HepG2 (cell line): ENCODE measurements around the gene SLC17A8. TPM values are rescaled to one million over a fixed set of nuclear protein-coding genes. Genes with fewer than 3 reads are reported as not detected.

Source experiments
- AGO2 ChIP-seq: fragments of 200-400 bp; formaldehyde crosslinking; optimal IDR thresholded peaks from 2 replicates; pipeline ENCODE3; 2017; ENCODE audit warnings: mild to moderate bottlenecking, low read depth, low read length, moderate library complexity
- BORCS8-MEF2B ChIP-seq: sonication (generic); formaldehyde crosslinking; IDR thresholded peaks from 2 replicates; pipeline ENCODE4 v1.8.0; 2022; ENCODE audit warnings: mild to moderate bottlenecking, missing genetic modification reagents
- CBFB ChIP-seq: sonication (generic); formaldehyde crosslinking; IDR thresholded peaks from 2 replicates; pipeline ENCODE4 v1.4.0; 2020; ENCODE audit warnings: missing genetic modification reagents
- CCAR2 ChIP-seq: fragments of 200-400 bp; formaldehyde crosslinking; optimal IDR thresholded peaks from 2 replicates; pipeline ENCODE3; 2018; ENCODE audit warnings: low read depth, mild to moderate bottlenecking, low read length, moderate library complexity
- FOXO4 ChIP-seq: sonication (generic); formaldehyde crosslinking; conservative IDR thresholded peaks from 2 replicates; pipeline ENCODE4 v1.8.1; 2023; ENCODE audit warnings: missing genetic modification reagents
- FOXP1 ChIP-seq, 2 experiments: fragments of 450-650 bp in 1 of 2; IDR thresholded peaks; 2 replicates each; pipeline ENCODE4 v1.6.1; 2017 to 2018; ENCODE audit warnings: antibody characterized with exemption in 1 of 2
- HCFC1 ChIP-seq: fragments of 150-350 bp; IDR thresholded peaks from 2 replicates; pipeline ENCODE4 v1.6.1; 2014; ENCODE audit warnings: low read depth, low read length
- MAFK ChIP-seq, 2 experiments: IDR thresholded peaks in 1 of 2; conservative IDR thresholded peaks in 1 of 2; 2 replicates each; pipeline ENCODE4 v1.6.1; 2011; ENCODE audit warnings: improper control_type of control experiment in 2 of 2, low read length in 2 of 2
- MXD1 ChIP-seq: sonication (generic); formaldehyde crosslinking; IDR thresholded peaks from 2 replicates; pipeline ENCODE4 v1.4.0; 2020; ENCODE audit warnings: mild to moderate bottlenecking, missing genetic modification reagents
- MYPOP ChIP-seq: sonication (generic); formaldehyde crosslinking; IDR thresholded peaks from 2 replicates; pipeline ENCODE4 v1.8.1; 2023; ENCODE audit warnings: mild to moderate bottlenecking, moderate library complexity, missing genetic modification reagents
- NCOA1 ChIP-seq: sonication (generic); formaldehyde crosslinking; IDR thresholded peaks from 2 replicates; pipeline ENCODE4 v1.9.0; 2021; ENCODE audit warnings: missing genetic modification reagents
- NRL ChIP-seq: sonication (generic); formaldehyde crosslinking; IDR thresholded peaks from 2 replicates; pipeline ENCODE4 v1.5.0; 2020; ENCODE audit warnings: missing genetic modification reagents, mild to moderate bottlenecking, moderate library complexity, borderline replicate concordance
- RAD51 ChIP-seq: fragments of 450-650 bp; IDR thresholded peaks from 2 replicates; pipeline ENCODE4 v1.6.1; 2016; ENCODE audit warnings: borderline replicate concordance
- RFX5 ChIP-seq: IDR thresholded peaks from 2 replicates; pipeline ENCODE4 v1.6.1; 2011; ENCODE audit warnings: low read depth, low read length, improper control_type of control experiment
- SAP130 ChIP-seq: IDR thresholded peaks from 2 replicates; pipeline ENCODE4 v1.6.1; 2016; ENCODE audit warnings: low read depth
- ZBTB21 ChIP-seq: sonication (generic); formaldehyde crosslinking; IDR thresholded peaks from 2 replicates; pipeline ENCODE4 v1.4.0; 2020; ENCODE audit warnings: missing genetic modification reagents
- ZFAT ChIP-seq: sonication (generic); formaldehyde crosslinking; conservative IDR thresholded peaks from 2 replicates; pipeline ENCODE4 v1.8.1; 2023; ENCODE audit warnings: missing genetic modification reagents, inconsistent platforms
- ZNF296 ChIP-seq: sonication (generic); formaldehyde crosslinking; conservative IDR thresholded peaks from 2 replicates; pipeline ENCODE4 v1.5.0; 2020; ENCODE audit warnings: mild to moderate bottlenecking, missing genetic modification reagents
- ZNF484 ChIP-seq: sonication (generic); formaldehyde crosslinking; IDR thresholded peaks from 2 replicates; pipeline ENCODE4 v1.5.1; 2020; ENCODE audit warnings: mild to moderate bottlenecking, low read depth, missing genetic modification reagents, borderline replicate concordance
- ZNF563 ChIP-seq: sonication (generic); formaldehyde crosslinking; IDR thresholded peaks from 2 replicates; pipeline ENCODE4 v1.8.0; 2022; ENCODE audit warnings: mild to moderate bottlenecking, moderate library complexity, missing genetic modification reagents
- ZNF614 ChIP-seq: IDR thresholded peaks from 2 replicates; pipeline ENCODE4 v1.6.1; 2018; ENCODE audit warnings: missing biosample characterization, missing genetic modification reagents, inconsistent platforms, borderline replicate concordance
- ZSCAN20 ChIP-seq: sonication (generic); formaldehyde crosslinking; IDR thresholded peaks from 2 replicates; pipeline ENCODE4 v1.4.0; 2020; ENCODE audit warnings: missing genetic modification reagents, mild to moderate bottlenecking, borderline replicate concordance
- polyA plus RNA-seq, 8 experiments: library from polyadenylated mRNA; depleted of rRNA in 3 of 8; stranded (reverse) in 7 of 8; unstranded in 1 of 8; fragments of >200 nt; fragmentation: Illumina TruSeq in 4 of 8; extraction: Trizol in 4 of 8; gene quantifications; 2 replicates each; pipeline versions ENCODE4 v1.2.1 to v1.2.3, GENCODE V29; 2011 to 2016; ENCODE audit warnings: low read depth in 4 of 8, missing spikeins in 1 of 8, mixed read lengths in 1 of 8; ENCODE audit not compliant: insufficient read depth in 1 of 8
- total RNA-seq, 5 experiments: library from RNA; depleted of rRNA; stranded (reverse); fragments of >200 nt; fragmentation: Illumina TruSeq; extraction: Trizol; gene quantifications; 2 replicates each; pipeline ENCODE4 v1.2.3, GENCODE V29; 2016; ENCODE audit warnings: low read depth in 1 of 5
- TF ChIP-seq, protein P1 (sequence below): sonication (generic); formaldehyde crosslinking; IDR thresholded peaks from 2 replicates; pipeline ENCODE4 v1.8.0; 2022; ENCODE audit warnings: missing genetic modification reagents, low read depth, mild to moderate bottlenecking, borderline replicate concordance
- TF ChIP-seq, protein P2 (sequence below): IDR thresholded peaks from 2 replicates; pipeline ENCODE4 v1.6.1; 2018; ENCODE audit warnings: missing genetic modification reagents, mild to moderate bottlenecking, missing compliant biosample characterization

The SLC17A8 gene
- total and polyA plus RNA-seq, 2 of the 13 experiments (the other 11 are each of a cell fraction or from before 2014, with no cell fraction given) = 0.07 to 0.15 TPM

GRCh38 chr12:100437038-100437841 lies 80.4 kb downstream of the SLC17A8 start (continued):
- TF ChIP-seq ZBTB21 (CRISPR knock-in tag) (0 out of 2 replicates have a peak, but pooled peaks have one; percentile 44), MAFK (conservative IDR thresholded peaks at IDR 0.05 in 1 of 2, IDR thresholded peaks at IDR 0.05 in 1 of 2; ENCODE audit: low read length in 2 of 2) (no peak), ZNF563 (CRISPR knock-in tag) (no peak), ZNF484 (CRISPR knock-in tag) (no peak), FOXO4 (no peak), NRL (CRISPR knock-in tag) (no peak), FOXP1 (IDR thresholded peaks at IDR 0.05) (peak; percentile 85), FOXP1 (CRISPR knock-in tag; IDR thresholded peaks at IDR 0.05) (peak; percentile 96), SAP130 (CRISPR knock-in tag) (peak; percentile 87), RFX5 (no peak), CBFB (CRISPR knock-in tag) (peak; percentile 90), HCFC1 (no peak), NCOA1 (CRISPR knock-in tag) (peak; percentile 84; the same call in 1 of the 2 replicates), CCAR2 (no peak), AGO2 (no peak), MYPOP (peak; percentile 90; the same call in 1 of the 2 replicates), ZNF296 (CRISPR knock-in tag) (no peak), ZNF614 (CRISPR knock-in tag) (peak; percentile 91), ZFAT (CRISPR knock-in tag) (no peak), MXD1 (CRISPR knock-in tag) (no peak), ZSCAN20 (CRISPR knock-in tag) (peak; percentile 69; the same call in 1 of the 2 replicates), RAD51 (no peak; the same call in 1 of the 2 replicates), BORCS8-MEF2B (CRISPR knock-in tag) (0 out of 2 replicates have a peak, but pooled peaks have one; percentile 63)
- TF ChIP-seq, protein P1, sequence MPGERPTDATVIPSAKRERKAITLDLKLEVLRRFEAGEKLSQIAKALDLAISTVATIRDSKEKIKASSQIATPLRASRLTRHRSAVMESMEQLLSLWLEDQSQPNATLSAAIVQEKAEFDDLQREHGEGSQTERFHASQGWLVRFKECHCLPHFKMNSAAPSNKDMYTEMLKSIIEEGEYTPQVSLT = no peak
- TF ChIP-seq, protein P2, sequence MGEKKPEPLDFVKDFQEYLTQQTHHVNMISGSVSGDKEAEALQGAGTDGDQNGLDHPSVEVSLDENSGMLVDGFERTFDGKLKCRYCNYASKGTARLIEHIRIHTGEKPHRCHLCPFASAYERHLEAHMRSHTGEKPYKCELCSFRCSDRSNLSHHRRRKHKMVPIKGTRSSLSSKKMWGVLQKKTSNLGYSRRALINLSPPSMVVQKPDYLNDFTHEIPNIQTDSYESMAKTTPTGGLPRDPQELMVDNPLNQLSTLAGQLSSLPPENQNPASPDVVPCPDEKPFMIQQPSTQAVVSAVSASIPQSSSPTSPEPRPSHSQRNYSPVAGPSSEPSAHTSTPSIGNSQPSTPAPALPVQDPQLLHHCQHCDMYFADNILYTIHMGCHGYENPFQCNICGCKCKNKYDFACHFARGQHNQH (CRISPR knock-in tag) = peak; percentile 94; the same call in 1 of the 2 replicates
